IMR-90 (cell line): ENCODE results near the gene CPNE6. TPM values are rescaled to one million over a fixed set of nuclear protein-coding genes. Genes with fewer than 3 reads are reported as not detected.

ENCODE experiments used
- ATAC-seq: fragments of 200-7000 bp; cut with Tn5 transposase; 2 replicates; pipeline ENCODE4 v1.9.1; 2020; ENCODE audit warnings: low read depth, mild to moderate bottlenecking, moderate library complexity
- BruUV-seq: library from RNA; stranded (reverse); fragments of 400-500 nt; replicated peaks from 2 replicates; lab custom pipeline; 2021; lab: Mats Ljungman, UMichigan
- CTCF ChIA-PET: fragments of 300-600 bp; formaldehyde crosslinking; extraction: SDS; loops from one replicate; lab custom pipeline; 2021; ENCODE audit warnings: antibody characterized with exemption; lab: Yijun Ruan, JAX
- POLR2A ChIA-PET: fragments of 300-600 bp; sonication (Branson Sonifier 250); formaldehyde crosslinking; loops from one replicate; lab custom pipeline; 2022; ENCODE audit warnings: antibody characterized with exemption; ENCODE audit not compliant: unreplicated experiment; lab: Charles Lee
- DNase-seq: peaks from one replicate; pipeline ENCODE4 v3.0.0; 2013
- H2AFZ ChIP-seq: replicated peaks from 2 replicates; pipeline ENCODE3; 2013; ENCODE audit warnings: low read length, mild to moderate bottlenecking; ENCODE audit not compliant: poor library complexity
- H2AK5ac ChIP-seq: 2 replicates; pipeline ENCODE4 v1.6.1; 2013; ENCODE audit warnings: low read depth, low read length, inconsistent platforms
- H2AK9ac ChIP-seq: replicated peaks from 2 replicates; pipeline ENCODE3; 2013; ENCODE audit warnings: mild to moderate bottlenecking, low read depth, low read length, moderate library complexity; ENCODE audit not compliant: poor library complexity
- H2BK120ac ChIP-seq: 2 replicates; pipeline ENCODE4 v1.6.1; 2013; ENCODE audit warnings: low read depth, low read length, inconsistent platforms
- H2BK15ac ChIP-seq: 3 replicates; pipeline ENCODE4 v1.6.1; 2013; ENCODE audit warnings: low read depth, low read length, inconsistent platforms
- H2BK20ac ChIP-seq: 2 replicates; pipeline ENCODE4 v1.6.1; 2013; ENCODE audit warnings: low read depth, mild to moderate bottlenecking, inconsistent platforms, low read length, moderate library complexity
- H2BK5ac ChIP-seq: 2 replicates; pipeline ENCODE4 v1.6.1; 2013; ENCODE audit warnings: mild to moderate bottlenecking, low read depth, low read length, inconsistent platforms; ENCODE audit not compliant: poor library complexity, severe bottlenecking
- H3K14ac ChIP-seq: replicated peaks from 2 replicates; pipeline ENCODE4 v1.6.1; 2013; ENCODE audit warnings: low read depth, low read length, inconsistent platforms
- H3K18ac ChIP-seq: 2 replicates; pipeline ENCODE4 v1.6.1; 2013; ENCODE audit warnings: low read depth, low read length, control low read depth
- H3K23ac ChIP-seq: 2 replicates; pipeline ENCODE4 v1.6.1; 2013; ENCODE audit warnings: low read depth, low read length, inconsistent platforms
- H3K27ac ChIP-seq: 2 replicates; pipeline ENCODE4 v1.5.1; 2013; ENCODE audit warnings: mild to moderate bottlenecking, control low read depth, low read length; ENCODE audit not compliant: insufficient read depth
- H3K27me3 ChIP-seq: 2 replicates; pipeline ENCODE4 v1.6.1; 2013; ENCODE audit warnings: low read length; ENCODE audit not compliant: control insufficient read depth, insufficient read depth
- H3K36me3 ChIP-seq: 2 replicates; pipeline ENCODE4 v1.6.1; 2013; ENCODE audit warnings: low read length, mixed read lengths; ENCODE audit not compliant: control insufficient read depth, insufficient read depth
- H3K4ac ChIP-seq: 2 replicates; pipeline ENCODE4 v1.6.1; 2013; ENCODE audit warnings: low read depth, low read length, inconsistent platforms
- H3K4me1 ChIP-seq: 2 replicates; pipeline ENCODE4 v1.6.1; 2013; ENCODE audit warnings: low read length, mixed read lengths; ENCODE audit not compliant: control insufficient read depth, insufficient read depth
- H3K4me2 ChIP-seq: 2 replicates; pipeline ENCODE4 v1.6.1; 2013; ENCODE audit warnings: low read depth, mild to moderate bottlenecking, control low read depth, low read length, moderate library complexity
- H3K4me3 ChIP-seq: 2 replicates; pipeline ENCODE4 v1.5.1; 2013; ENCODE audit warnings: low read depth, mild to moderate bottlenecking, control low read depth, low read length, moderate library complexity; ENCODE audit not compliant: insufficient read depth
- H3K56ac ChIP-seq: 2 replicates; pipeline ENCODE4 v1.6.1; 2013; ENCODE audit warnings: low read length, inconsistent platforms; ENCODE audit not compliant: insufficient read depth; ENCODE audit errors: extremely low read depth
- H3K79me1 ChIP-seq, 2 experiments: 2 replicates each; pipeline ENCODE4 v1.6.1; 2013; ENCODE audit warnings: low read length in 2 of 2, inconsistent platforms in 1 of 2, low read depth in 1 of 2
- H3K9ac ChIP-seq: 2 replicates; pipeline ENCODE4 v1.6.1; 2013; ENCODE audit warnings: low read depth, low read length, control low read depth
- H3K9me1 ChIP-seq: 2 replicates; pipeline ENCODE4 v1.6.1; 2013; ENCODE audit warnings: low read length, inconsistent platforms; ENCODE audit not compliant: insufficient read depth
- H3K9me3 ChIP-seq: 2 replicates; pipeline ENCODE4 v1.6.1; 2013; ENCODE audit warnings: low read length; ENCODE audit not compliant: control insufficient read depth, insufficient read depth
- H4K20me1 ChIP-seq: 2 replicates; pipeline ENCODE4 v1.6.1; 2013; ENCODE audit warnings: low read length, inconsistent platforms; ENCODE audit not compliant: insufficient read depth
- H4K5ac ChIP-seq: 2 replicates; pipeline ENCODE4 v1.6.1; 2013; ENCODE audit warnings: mild to moderate bottlenecking, low read depth, low read length, control low read depth
- H4K8ac ChIP-seq, 2 experiments: 2 replicates each; pipeline ENCODE4 v1.6.1; 2013; ENCODE audit warnings: low read depth in 2 of 2, low read length in 2 of 2, control low read depth in 1 of 2, inconsistent platforms in 1 of 2
- H4K91ac ChIP-seq: 2 replicates; pipeline ENCODE4 v1.6.1; 2013; ENCODE audit warnings: low read depth, low read length, inconsistent platforms; ENCODE audit not compliant: insufficient read depth
- BHLHE40 ChIP-seq: fragments of 150-350 bp; IDR thresholded peaks from 2 replicates; pipeline ENCODE4 v1.6.1; 2016; ENCODE audit warnings: mild to moderate bottlenecking, low read depth, low read length
- MAFK ChIP-seq: IDR thresholded peaks from 2 replicates; pipeline ENCODE4 v1.6.1; 2012; ENCODE audit warnings: low read depth, low read length, improper control_type of control experiment
- WGBS, 2 experiments: methylation state at CpG; one replicate each; pipeline versions ENCODE4 v1.1.5 to v1.1.7; 2013; ENCODE audit warnings: missing lambda C conversion rate in 2 of 2; ENCODE audit not compliant: insufficient read length in 1 of 2; ENCODE audit errors: extremely low coverage in 2 of 2; 5-methylcytosine and 5-hydroxymethylcytosine counted together
- dilution Hi-C: fragments of 300-500 bp; cut with HindIII; formaldehyde crosslinking; loops from one replicate; pipeline ENCODE4 v1.14.3; 2018; ENCODE audit warnings: low sequenced_read_pairs; ENCODE audit not compliant: unreplicated experiment
- in situ Hi-C: fragments of 300-500 bp; cut with MboI; formaldehyde crosslinking; loops from 3 replicates; pipeline ENCODE4 v1.14.3; 2019; ENCODE audit warnings: low sequenced_read_pairs, inconsistent platforms, mixed read lengths
- intact Hi-C: fragments of 100-400 bp; cut with micrococcal nuclease; formaldehyde crosslinking; loops from 2 replicates; pipeline ENCODE4 v1.10.0; 2022
- polyA plus RNA-seq, 3 experiments: library from polyadenylated mRNA; depleted of rRNA; stranded (reverse); fragments of >200 nt; gene quantifications; 2 replicates each; pipeline ENCODE4 v1.2.3, GENCODE V29; 2012; ENCODE audit warnings: low replicate concordance in 1 of 3
- total RNA-seq: library from RNA; depleted of rRNA; stranded (reverse); fragments of >200 nt; gene quantifications from 2 replicates; pipeline ENCODE4 v1.2.3, GENCODE V29; 2012

Gene CPNE6
- total and polyA plus RNA-seq, 2 of the 4 experiments (the other 2 are of a cell fraction): not detected

- TF ChIP-seq BHLHE40 (no peak), MAFK (no peak)
These were observed 1.8 kb downstream of the CPNE6 start (continued) for GRCh38 chr14:24072881-24073877.

- ATAC-seq (no peak), DNase-seq (no peak)
- Histone ChIP-seq H3K9me3 (no peaks in the 10 kb centered on the region), H4K20me1 (no peaks in the 10 kb centered on the region), H2AK9ac (no peak overlapping the region), H4K91ac (no peak overlapping the region), H3K36me3 (no peaks in the 10 kb centered on the region), H3K14ac (no peak overlapping the region), H2AK5ac (no peak overlapping the region), H2BK5ac (no peak overlapping the region), H3K9ac (no peak overlapping the region), H3K27me3 (peaks cover 82% of the 10 kb centered on the region), H4K8ac (no peak overlapping the region), H2BK15ac (no peak overlapping the region), H3K18ac (no peak overlapping the region), H3K4me3 (no peak overlapping the region), H3K9me1 (no peaks in the 10 kb centered on the region), H4K5ac (no peak overlapping the region), H3K56ac (no peak overlapping the region), H3K4ac (no peak overlapping the region), H3K4me1 (no peaks in the 10 kb centered on the region), H3K4me2 (no peak overlapping the region), H3K79me1 (no peaks in the 10 kb centered on the region), H2BK20ac (no peak overlapping the region), H2BK120ac (no peak overlapping the region), H3K23ac (no peak overlapping the region), H3K27ac (no peak overlapping the region), H2AFZ (no peak overlapping the region)
- TF ChIP-seq MAFK: no peak
- no CpG with 5 or more reads among the region's 11 CpGs for WGBS, 2 experiments
- CTCF ChIA-PET: no interaction called here
- dilution Hi-C loops (no loop called here), in situ Hi-C loops (no loop called here), intact Hi-C loops (no loop called here)
- BruUV-seq: no TSS peak
- POLR2A ChIA-PET: no interaction called here
These were observed 3.5 kb downstream of the CPNE6 start for GRCh38 chr14:24074625-24075484.
